Measurements from ENCODE around the gene KCNN1. TPM values are rescaled to one million over a fixed set of nuclear protein-coding genes. Genes with fewer than 3 reads are reported as not detected.

KCNN1 gene
- total and polyA plus RNA-seq, 2 of the 13 experiments (the other 11 are each of a cell fraction or from before 2014, with no cell fraction given): 0.04 TPM; not detected in 1

DNA sequence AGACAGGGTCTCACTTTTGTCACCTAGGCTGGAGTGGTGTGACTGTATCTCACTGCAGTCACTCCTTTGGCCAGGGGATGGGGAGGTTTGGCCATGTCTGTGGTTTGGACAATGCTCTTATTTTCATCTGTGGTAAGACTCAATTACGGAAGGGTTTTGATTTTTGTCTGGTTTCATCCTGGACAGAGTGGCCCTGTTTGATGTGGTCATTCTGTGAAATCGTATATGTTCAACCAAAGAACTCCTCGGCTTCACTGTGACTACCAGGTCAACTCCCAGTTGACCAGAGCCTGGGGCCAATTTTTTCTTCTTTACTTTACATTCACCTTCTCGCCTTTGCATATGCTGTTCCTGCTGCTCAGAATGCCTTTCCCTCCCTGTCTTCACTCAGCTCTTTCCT, 40.9 kb upstream of the KCNN1 start:
- Histone ChIP-seq H3K4me3 (replicated peaks in 1 of 3; ENCODE audit: insufficient read depth in 1 of 3, low read depth in 2 of 3, low read length in 3 of 3) (no peak overlapping the region), H2AFZ (ENCODE audit: low read length) (no peak overlapping the region), H3K36me3 (replicated peaks in 1 of 2; ENCODE audit: control insufficient read depth in 1 of 2, insufficient read depth in 2 of 2, low read length in 2 of 2) (no peaks in the 10 kb centered on the region), H3K9ac (ENCODE audit: insufficient read depth, low read depth, low read length) (no peak overlapping the region), H3K4me2 (ENCODE audit: low read depth, low read length) (no peak overlapping the region), H3K27me3 (ENCODE audit: control insufficient read depth in 1 of 2, insufficient read depth in 2 of 2, low read length in 2 of 2) (no peaks in the 10 kb centered on the region; a peak in 1 of 5 replicates), H3K27ac (ENCODE audit: extremely low read length, insufficient read depth, low read length) (no peak overlapping the region), H4K20me1 (ENCODE audit: insufficient read depth, low read length) (no peaks in the 10 kb centered on the region), H3K9me3 (ENCODE audit: low read length) (no peaks in the 10 kb centered on the region), H3K79me2 (ENCODE audit: insufficient read depth, low read length) (no peaks in the 10 kb centered on the region), H3K4me1 (ENCODE audit: insufficient read depth, low read length) (no peaks in the 10 kb centered on the region)
- intact Hi-C loops (cut with micrococcal nuclease; ENCODE audit: unreplicated experiment) (no loop called here), in situ Hi-C loops (cut with HindIII; ENCODE audit: extremely low pct_ligation_motif_present, low pct_unique_long_range_greater_than_20kb) (loop anchor here (25.0 kb wide), 1 partner anchor 136 kb away; no protein-coding TSS in a partner anchor)
- FAIRE-seq (no peak), DNase-seq (ENCODE audit: low spot score) (no peak), ATAC-seq (no peak)
- CTCF ChIA-PET (ENCODE audit: low intra/inter-chr PET ratio, low total read pairs): no interaction called here
- TF ChIP-seq FOSL2 (CRISPR knock-in tag; IDR thresholded peaks at IDR 0.05) (no peak), WIZ (CRISPR knock-in tag; IDR thresholded peaks at IDR 0.05) (no peak), IRF2 (CRISPR knock-in tag; IDR thresholded peaks at IDR 0.05) (no peak), TBX3 (IDR thresholded peaks at IDR 0.05; ENCODE audit: borderline replicate concordance) (no peak)
- no TSS peak for BruUV-seq (replicated peaks)
- 40% methylated on average over 4 of the region's 4 CpGs for WGBS (ENCODE audit: low lambda C conversion rate)
- POLR2A ChIA-PET: no interaction called here

DNA sequence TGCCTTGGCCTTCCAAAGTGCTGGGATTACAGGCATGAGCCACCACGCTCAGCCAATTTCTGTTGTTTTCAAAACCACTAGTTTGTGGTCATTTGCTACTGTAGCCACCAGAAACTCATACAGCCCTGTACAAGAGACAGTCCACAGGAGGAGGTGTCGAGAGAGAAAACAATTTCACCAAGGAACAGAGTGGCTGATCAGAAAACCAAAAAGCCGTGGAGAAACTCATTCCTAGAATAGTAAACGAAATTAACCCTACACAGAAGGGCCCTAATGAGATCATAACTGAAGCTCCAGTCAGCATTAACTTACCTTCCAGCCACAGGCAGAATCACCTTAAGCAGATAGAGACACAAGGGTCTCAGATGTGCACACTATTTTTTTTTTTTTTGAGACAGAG, 37.9 kb upstream of the KCNN1 start:
- Histone ChIP-seq H3K9me3 (ENCODE audit: low read length) (no peaks in the 10 kb centered on the region), H3K27me3 (ENCODE audit: control insufficient read depth in 1 of 2, insufficient read depth in 2 of 2, low read length in 2 of 2) (peaks cover 0 to 4% of the 10 kb centered on the region in 2 experiments; a peak in 1 of 5 replicates), H3K36me3 (replicated peaks in 1 of 2; ENCODE audit: control insufficient read depth in 1 of 2, insufficient read depth in 2 of 2, low read length in 2 of 2) (no peaks in the 10 kb centered on the region), H3K4me3 (replicated peaks in 1 of 3; ENCODE audit: insufficient read depth in 1 of 3, low read depth in 2 of 3, low read length in 3 of 3) (no peak overlapping the region), H3K79me2 (ENCODE audit: insufficient read depth, low read length) (peaks cover 6% of the 10 kb centered on the region), H2AFZ (ENCODE audit: low read length) (no peak overlapping the region), H3K27ac (ENCODE audit: extremely low read length, insufficient read depth, low read length) (no peak overlapping the region), H4K20me1 (ENCODE audit: insufficient read depth, low read length) (no peaks in the 10 kb centered on the region), H3K9ac (ENCODE audit: insufficient read depth, low read depth, low read length) (no peak overlapping the region), H3K4me2 (ENCODE audit: low read depth, low read length) (no peak overlapping the region), H3K4me1 (ENCODE audit: insufficient read depth, low read length) (peaks cover 17% of the 10 kb centered on the region)
- DNase-seq (ENCODE audit: low spot score) (no peak), ATAC-seq (no peak), FAIRE-seq (no peak)
- WGBS (ENCODE audit: low lambda C conversion rate): 5% methylated on average over 4 of the region's 4 CpGs
- ChIA-PET CTCF (ENCODE audit: low intra/inter-chr PET ratio, low total read pairs) (no interaction called here), POLR2A (no interaction called here)
- in situ Hi-C loops (cut with HindIII; ENCODE audit: extremely low pct_ligation_motif_present, low pct_unique_long_range_greater_than_20kb): loop anchor here (25.0 kb wide), 1 partner anchor 133 kb away; no protein-coding TSS in a partner anchor
- no TSS peak for BruUV-seq (replicated peaks)
- intact Hi-C loops (cut with micrococcal nuclease; ENCODE audit: unreplicated experiment): no loop called here
- TF ChIP-seq, protein P1, sequence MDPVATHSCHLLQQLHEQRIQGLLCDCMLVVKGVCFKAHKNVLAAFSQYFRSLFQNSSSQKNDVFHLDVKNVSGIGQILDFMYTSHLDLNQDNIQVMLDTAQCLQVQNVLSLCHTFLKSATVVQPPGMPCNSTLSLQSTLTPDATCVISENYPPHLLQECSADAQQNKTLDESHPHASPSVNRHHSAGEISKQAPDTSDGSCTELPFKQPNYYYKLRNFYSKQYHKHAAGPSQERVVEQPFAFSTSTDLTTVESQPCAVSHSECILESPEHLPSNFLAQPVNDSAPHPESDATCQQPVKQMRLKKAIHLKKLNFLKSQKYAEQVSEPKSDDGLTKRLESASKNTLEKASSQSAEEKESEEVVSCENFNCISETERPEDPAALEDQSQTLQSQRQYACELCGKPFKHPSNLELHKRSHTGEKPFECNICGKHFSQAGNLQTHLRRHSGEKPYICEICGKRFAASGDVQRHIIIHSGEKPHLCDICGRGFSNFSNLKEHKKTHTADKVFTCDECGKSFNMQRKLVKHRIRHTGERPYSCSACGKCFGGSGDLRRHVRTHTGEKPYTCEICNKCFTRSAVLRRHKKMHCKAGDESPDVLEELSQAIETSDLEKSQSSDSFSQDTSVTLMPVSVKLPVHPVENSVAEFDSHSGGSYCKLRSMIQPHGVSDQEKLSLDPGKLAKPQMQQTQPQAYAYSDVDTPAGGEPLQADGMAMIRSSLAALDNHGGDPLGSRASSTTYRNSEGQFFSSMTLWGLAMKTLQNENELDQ (CRISPR knock-in tag; IDR thresholded peaks at IDR 0.05; ENCODE audit: borderline replicate concordance): no peak
- no peak for TF ChIP-seq ZBTB10 (CRISPR knock-in tag; IDR thresholded peaks at IDR 0.05; ENCODE audit: borderline replicate concordance)
- no peak for TF ChIP-seq TFDP1 (CRISPR knock-in tag; IDR thresholded peaks at IDR 0.05; ENCODE audit: borderline replicate concordance)
- no peak for TF ChIP-seq MXI1 (IDR thresholded peaks at IDR 0.05; ENCODE audit: borderline replicate concordance, low read depth, low read length)
- no peak for TF ChIP-seq ZNF12 (CRISPR knock-in tag; IDR thresholded peaks at IDR 0.05)
- no peak for TF ChIP-seq ZKSCAN8 (CRISPR knock-in tag; IDR thresholded peaks at IDR 0.05; ENCODE audit: borderline replicate concordance)
- no peak for TF ChIP-seq ZFP36 (IDR thresholded peaks at IDR 0.05; ENCODE audit: borderline replicate concordance, low read depth, low read length, partially characterized antibody)
